Astrocyte of the cerebellum (primary cell): ENCODE measurements around the gene GLI3.

Source experiments
- DNase-seq: peaks from one replicate; pipeline ENCODE4 v3.0.0-alpha.2; 2011; ENCODE audit warnings: low read depth
- H3K4me3 ChIP-seq: 2 replicates; pipeline ENCODE4 v1.5.1; 2011; ENCODE audit warnings: mild to moderate bottlenecking, low read depth, low read length, moderate library complexity
- in situ Hi-C: cut with HindIII; loops from 2 replicates; pipeline ENCODE4 v1.10.0; 2017; ENCODE audit warnings: low sequenced_read_pairs
- TF ChIP-seq, protein P1 (sequence below): IDR thresholded peaks from 2 replicates; pipeline ENCODE4 v1.5.1; 2012; ENCODE audit warnings: low read length, low read depth, moderate library complexity, mild to moderate bottlenecking; ENCODE audit errors: missing control alignments

GLI3 gene

DNA sequence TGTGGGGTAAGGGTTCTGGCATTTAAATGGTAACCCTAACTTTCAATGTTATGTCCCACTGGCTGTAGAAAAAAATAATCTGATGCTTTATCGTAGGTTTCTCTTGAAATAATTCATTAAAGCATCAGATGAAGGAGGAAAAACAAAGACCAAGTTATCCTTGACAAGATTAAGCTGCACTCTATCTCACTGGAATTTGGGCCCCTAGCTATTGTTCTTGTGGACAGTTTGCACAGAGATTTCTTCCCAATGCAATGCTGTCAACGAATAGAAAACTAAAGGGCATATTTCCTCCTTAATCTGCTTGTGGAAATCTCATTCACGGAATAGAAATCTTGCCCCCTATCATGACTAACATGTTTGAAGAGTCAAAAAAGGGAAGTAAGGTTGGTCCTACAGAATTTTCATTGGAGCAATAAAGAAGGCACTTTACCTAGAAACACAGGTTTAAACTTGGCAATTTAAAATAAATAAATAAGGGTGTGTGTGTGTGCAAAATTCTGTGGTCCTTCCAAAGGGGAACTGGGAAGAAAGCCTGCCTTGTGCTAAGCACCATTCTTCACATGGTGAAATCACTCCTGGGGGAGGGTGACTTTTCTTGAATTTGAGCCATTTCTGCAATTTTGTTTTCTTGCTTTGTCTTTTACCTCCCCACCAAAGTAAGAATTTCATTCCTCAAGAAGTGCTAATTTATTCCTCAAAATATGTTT, 242.8 kb downstream of the GLI3 start:
- no peak for DNase-seq
- TF ChIP-seq, protein P1, sequence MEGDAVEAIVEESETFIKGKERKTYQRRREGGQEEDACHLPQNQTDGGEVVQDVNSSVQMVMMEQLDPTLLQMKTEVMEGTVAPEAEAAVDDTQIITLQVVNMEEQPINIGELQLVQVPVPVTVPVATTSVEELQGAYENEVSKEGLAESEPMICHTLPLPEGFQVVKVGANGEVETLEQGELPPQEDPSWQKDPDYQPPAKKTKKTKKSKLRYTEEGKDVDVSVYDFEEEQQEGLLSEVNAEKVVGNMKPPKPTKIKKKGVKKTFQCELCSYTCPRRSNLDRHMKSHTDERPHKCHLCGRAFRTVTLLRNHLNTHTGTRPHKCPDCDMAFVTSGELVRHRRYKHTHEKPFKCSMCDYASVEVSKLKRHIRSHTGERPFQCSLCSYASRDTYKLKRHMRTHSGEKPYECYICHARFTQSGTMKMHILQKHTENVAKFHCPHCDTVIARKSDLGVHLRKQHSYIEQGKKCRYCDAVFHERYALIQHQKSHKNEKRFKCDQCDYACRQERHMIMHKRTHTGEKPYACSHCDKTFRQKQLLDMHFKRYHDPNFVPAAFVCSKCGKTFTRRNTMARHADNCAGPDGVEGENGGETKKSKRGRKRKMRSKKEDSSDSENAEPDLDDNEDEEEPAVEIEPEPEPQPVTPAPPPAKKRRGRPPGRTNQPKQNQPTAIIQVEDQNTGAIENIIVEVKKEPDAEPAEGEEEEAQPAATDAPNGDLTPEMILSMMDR, result no peak
- H3K4me3 ChIP-seq, result no peak overlapping the region
- in situ Hi-C loops, result loop anchor here (25.0 kb wide), 2 partner anchors 243 to 843 kb away; partner anchors contain the start of gene GLI3

DNA sequence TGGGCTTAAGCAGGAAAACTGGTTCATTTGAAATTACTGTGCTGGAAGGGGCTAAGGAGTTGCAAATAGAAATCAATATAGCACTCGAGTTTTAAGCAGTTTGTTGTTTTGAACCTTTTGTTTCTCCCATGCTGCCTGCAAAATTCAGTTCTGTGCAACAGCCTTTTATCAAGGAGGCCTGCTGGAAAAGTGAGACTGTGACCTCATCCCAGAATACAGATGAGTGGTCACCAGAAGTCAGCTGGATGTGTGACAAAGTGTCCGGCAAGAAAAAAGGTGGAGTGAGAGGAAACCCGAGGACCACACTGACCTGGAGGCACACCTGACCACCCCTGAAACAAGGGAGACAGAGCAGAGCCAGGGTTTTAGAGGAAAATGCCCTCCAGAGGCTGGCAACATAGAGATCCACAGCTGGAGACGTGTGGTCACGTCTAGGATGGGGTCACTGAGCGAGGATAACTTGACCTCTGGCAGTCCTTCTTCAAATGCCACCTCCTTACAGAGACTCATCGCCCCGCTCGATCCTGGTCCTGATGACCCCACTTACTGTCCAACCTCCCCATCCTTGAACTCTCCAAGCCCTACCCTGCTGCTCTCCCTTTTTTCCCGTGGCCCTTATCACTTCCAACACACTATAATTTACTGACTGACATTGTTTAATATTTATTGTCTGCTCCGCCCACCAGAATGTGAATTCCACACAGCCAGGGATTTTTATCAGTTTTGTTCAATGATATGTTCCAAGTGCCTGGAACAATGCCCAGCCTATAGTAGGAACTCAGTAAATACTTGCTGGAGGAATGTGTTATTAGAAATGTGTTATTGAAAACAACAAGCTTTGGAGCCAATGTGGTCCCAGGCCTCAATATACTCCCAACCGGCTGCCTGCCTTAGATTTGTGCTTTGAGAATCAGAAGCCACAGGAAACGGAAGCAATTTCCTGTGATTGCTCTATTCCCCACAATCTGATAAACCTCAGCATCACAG, 243.8 kb downstream of the GLI3 start:
- TF ChIP-seq, protein P1, result no peak
- in situ Hi-C loops, result loop anchor here (25.0 kb wide), 2 partner anchors 244 to 844 kb away; partner anchors contain the start of gene GLI3
- no peak for DNase-seq
- H3K4me3 ChIP-seq, result no peak overlapping the region

DNA sequence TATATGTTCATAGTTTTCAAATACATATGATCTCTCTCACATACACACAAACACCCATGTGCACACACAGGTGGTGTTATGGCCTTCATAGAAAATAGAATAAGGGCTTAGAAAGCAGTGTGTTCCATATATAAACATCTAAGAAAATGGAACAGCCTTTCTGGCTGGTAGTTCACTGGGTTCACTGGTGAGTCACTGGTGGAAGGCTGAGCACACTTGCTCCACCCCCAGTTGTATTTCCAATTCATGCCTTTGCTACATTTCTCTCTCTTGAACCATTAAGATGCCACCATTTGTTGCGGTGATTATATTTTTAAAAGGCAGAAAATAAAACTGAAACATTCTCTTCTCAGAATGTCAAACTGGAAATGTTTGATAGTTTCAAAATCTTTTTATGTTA, 252.1 kb downstream of the GLI3 start:
- no peak overlapping the region for H3K4me3 ChIP-seq
- in situ Hi-C loops, result loop anchor here (5.0 to 25.0 kb wide), 4 partner anchors 42 to 852 kb away; partner anchors contain the start of gene GLI3
- no peak for DNase-seq
- TF ChIP-seq, protein P1, result no peak

DNA sequence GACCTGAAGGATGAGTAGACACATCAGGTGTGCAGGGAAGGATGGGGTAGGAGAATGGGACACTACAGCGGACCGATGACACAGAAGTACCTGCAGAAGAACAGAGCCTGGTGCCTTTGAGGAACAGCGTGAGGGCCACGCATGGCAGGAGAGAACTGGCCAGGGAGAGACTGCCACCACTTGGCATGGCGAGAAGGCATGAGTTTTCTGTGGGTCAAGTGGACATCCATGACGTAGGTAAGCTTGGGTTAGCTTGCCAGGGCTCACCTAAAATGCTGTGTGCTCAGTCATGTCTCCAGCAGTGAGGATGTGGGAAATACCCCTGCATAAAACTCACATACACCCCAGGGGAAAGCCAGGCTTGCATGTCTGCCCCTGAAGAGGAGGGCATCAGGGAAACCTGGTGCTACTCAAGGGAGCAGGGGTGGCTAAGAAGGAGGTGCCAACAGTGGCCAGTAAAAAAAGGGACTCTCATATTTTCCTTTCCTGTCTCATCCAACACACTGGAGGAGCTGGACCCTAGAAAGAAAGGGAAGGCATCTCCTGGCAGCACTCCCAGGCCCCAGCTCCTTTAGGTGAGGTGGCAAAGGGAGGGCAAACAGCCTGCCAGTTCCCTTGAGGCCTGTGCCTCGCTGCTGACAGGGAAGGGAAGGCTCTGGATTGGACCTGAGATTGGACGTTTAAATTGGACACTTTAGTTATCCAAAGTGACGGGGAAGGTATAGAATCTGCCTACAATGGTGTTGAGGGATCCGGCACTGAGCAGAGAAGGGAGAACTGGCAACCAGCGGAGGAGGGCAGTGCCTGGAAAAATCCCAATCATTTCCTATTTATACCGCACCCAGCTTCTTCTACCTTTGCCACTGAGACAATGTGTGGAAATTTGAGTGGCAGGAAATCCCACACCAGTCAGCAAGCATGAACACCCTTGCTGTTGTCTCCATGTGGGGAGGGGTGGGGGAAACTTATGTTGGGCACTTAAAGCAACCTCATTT, 255.7 kb downstream of the GLI3 start:
- no peak for DNase-seq
- TF ChIP-seq, protein P1, result no peak
- H3K4me3 ChIP-seq, result no peak overlapping the region
- in situ Hi-C loops, result loop anchor here (5.0 to 25.0 kb wide), 4 partner anchors 39 to 856 kb away; partner anchors contain the start of gene GLI3

DNA sequence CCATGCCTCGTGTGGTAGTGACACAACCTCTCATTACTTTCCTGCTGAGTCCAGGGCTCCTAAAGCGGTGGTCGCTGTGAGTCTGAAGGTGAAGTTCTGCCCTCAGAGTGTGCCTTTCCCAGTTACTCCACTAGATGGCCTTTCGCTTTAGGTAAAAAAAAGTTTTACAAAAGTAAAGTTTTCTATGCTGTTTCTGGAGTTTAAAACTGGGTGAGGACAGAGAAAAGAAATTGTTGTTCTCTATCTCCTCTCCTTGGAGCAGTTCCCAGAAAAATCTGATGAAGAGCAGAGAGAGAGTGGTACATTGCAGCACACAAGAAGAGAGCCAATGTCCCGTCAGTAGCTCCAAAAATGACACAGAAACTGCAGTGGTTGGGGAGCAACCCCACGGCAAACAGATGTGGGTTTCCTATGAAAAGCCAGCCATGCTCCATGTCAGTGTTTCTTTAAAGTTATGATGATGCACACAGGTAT, 257.1 kb downstream of the GLI3 start:
- in situ Hi-C loops, result loop anchor here (5.0 to 25.0 kb wide), 5 partner anchors 38 to 857 kb away; partner anchors contain the start of gene GLI3
- peak; percentile 40 for DNase-seq
- TF ChIP-seq, protein P1, result peak; percentile 80
- no peak overlapping the region for H3K4me3 ChIP-seq
